ENCODE data around the gene PNKP.
A peak's percentile ranks its signal among the peaks of the same experiment; 100 is the strongest.

Gene PNKP

DNA sequence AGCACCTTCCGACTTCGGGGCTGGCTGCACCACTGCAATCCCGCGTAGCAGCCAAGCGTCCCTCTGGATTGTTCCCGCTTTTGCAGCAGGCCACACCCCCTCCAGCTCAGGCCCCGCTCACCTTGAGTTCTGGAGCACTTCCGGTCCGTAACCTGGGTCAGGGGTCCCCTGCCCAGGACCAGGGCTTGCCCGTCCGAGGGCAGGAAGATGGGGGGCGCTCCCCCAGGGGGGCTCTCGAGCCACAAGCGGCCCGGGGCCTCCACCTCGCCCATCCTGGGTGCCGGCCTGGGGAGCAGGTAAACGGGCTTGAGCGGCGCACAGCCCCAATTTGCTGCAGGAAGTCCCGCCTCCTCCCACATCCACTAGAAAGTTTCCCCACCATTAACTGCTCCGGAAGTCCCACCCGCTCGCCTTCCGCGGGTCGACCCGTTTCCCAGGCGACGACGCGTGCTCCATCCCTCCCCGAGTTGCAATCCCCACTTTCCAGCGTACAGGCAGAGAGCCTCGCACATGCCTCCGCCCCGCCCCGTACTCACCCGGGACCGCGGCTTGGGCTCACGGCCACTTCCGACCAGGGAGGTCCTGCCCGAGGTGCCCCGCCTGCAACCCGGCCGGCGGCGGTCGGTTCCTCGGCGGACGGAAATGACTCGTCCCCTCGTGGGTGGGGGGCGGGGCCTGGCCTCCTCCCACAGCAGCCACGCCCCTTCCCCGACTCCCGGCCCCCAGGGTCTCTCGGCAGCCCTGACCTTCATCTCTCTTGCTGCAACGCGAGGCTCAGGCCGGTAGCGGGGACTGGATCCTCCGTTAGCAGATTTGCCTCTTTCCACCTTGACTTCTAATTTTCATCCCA lies at the start of gene PNKP:
Gene PNKP (minus strand): TSS at position 644 of the 850 bp plus-strand sequence. CDS start 372 bp downstream, at position 272.
- H3K4me1 Mint-ChIP-seq = peaks cover 49% of the 10 kb centered on the region

DNA sequence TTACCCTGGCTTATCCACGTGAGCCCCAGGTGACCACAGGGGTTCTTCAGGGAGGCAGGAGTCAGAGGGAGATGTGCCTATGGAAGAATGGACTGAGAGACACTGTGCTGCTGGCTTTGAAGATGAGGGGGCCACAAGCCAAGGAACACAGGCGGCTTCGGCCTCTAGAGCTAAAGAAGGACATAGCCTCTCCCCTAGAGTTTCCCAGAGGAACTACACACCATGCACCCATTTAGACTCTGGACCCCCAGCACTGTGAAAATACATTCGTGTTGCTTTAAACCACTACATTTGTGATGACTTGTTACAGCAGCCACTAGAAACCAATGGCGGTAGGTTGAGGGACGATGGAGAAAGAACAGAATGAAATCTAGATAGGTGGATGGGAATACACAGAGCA lies 47.9 kb upstream of the PNKP start:
- Mint-ChIP-seq H3K4me1 (peaks cover 83% of the 10 kb centered on the region), H3K27me3 (no peaks in the 10 kb centered on the region), H3K27ac (peak overlapping the region in 1 of 2 donors; percentile 69), H3K9me3 (no peaks in the 10 kb centered on the region), H3K4me3 (no peak overlapping the region)
- DNase-seq (no peak), ATAC-seq (no peak)

More for the DNA sequence above, at the start of gene PNKP:
- peak within 1 kb of the TSS; percentile 95 to 97 for H3K27ac Mint-ChIP-seq
- no peaks in the 10 kb centered on the region for H3K9me3 Mint-ChIP-seq
- H3K27me3 Mint-ChIP-seq = no peaks in the 10 kb centered on the region
- no peak within 1 kb of the TSS for H3K4me3 Mint-ChIP-seq
- ATAC-seq = peak; percentile 66
- peak; percentile 92 to 96 for DNase-seq

DNA sequence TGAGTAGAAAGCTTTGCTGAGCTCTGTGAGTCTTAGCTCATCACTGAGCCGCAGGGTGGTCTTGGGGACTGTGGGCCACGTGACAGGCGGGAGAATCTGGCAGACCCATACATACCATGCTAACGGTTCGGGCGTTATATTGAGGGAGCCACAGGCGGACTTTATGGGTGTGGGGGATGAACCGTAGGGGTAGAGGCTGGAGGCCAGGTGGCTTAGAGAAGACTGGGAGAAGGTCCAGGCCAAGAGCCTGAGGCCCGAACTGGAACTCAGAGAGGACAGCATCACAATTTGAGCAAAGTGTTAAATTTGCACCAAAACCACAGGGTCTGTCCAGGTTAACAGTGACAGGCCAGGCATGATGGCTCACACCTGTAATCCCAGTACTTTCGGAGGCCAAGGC lies 46.3 kb upstream of the PNKP start:
- peak overlapping the region; percentile 8 to 89 for H3K27ac Mint-ChIP-seq
- no peak for DNase-seq

DNA sequence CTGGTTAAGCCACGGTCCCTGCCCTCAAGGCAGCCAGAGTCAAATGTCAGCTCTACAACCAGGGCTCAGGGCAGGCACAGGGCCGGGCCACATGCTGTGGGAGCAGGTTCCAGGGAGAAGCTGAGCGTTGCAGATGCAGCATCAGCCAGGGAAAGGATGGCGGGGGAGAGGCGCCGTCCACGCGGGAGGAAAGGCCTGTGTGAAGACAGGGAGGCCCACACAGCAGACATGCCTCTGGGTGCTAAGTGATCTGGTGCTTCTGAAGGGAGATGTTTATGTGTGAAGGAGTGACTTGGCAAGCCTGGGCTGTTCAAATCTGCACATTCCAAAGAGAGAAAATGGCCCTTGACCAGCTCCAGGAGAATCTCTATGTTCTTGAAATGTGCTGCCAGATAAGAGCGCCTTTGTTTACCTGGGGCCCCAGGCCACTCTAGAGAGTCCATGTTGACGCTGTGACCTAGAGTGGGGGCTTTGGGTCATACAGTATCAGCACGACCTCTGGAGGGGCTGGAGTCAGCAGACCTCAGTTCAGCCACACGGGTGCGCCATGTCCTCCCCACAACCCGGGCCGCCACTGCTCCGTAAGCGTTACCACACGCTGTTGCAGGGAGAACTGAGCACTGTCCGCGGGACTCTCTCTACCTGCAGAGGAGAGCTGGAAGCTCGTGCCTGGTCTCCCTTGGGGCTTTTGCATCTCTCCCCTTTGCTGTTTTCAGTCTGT lies 45.7 kb upstream of the PNKP start:
- Mint-ChIP-seq H3K9me3 (no peaks in the 10 kb centered on the region), H3K27me3 (no peaks in the 10 kb centered on the region), H3K4me3 (no peak overlapping the region), H3K27ac (peak overlapping the region in 1 of 2 donors; percentile 89), H3K4me1 (peaks cover 76% of the 10 kb centered on the region)
- DNase-seq (no peak), ATAC-seq (no peak)

More for the DNA sequence above, 46.3 kb upstream of the PNKP start:
- ATAC-seq = no peak
- H3K4me1 Mint-ChIP-seq = peaks cover 75% of the 10 kb centered on the region
- H3K4me3 Mint-ChIP-seq = peak overlapping the region in 1 of 2 donors; percentile 9
- H3K9me3 Mint-ChIP-seq = no peaks in the 10 kb centered on the region
- H3K27me3 Mint-ChIP-seq = no peaks in the 10 kb centered on the region

DNA sequence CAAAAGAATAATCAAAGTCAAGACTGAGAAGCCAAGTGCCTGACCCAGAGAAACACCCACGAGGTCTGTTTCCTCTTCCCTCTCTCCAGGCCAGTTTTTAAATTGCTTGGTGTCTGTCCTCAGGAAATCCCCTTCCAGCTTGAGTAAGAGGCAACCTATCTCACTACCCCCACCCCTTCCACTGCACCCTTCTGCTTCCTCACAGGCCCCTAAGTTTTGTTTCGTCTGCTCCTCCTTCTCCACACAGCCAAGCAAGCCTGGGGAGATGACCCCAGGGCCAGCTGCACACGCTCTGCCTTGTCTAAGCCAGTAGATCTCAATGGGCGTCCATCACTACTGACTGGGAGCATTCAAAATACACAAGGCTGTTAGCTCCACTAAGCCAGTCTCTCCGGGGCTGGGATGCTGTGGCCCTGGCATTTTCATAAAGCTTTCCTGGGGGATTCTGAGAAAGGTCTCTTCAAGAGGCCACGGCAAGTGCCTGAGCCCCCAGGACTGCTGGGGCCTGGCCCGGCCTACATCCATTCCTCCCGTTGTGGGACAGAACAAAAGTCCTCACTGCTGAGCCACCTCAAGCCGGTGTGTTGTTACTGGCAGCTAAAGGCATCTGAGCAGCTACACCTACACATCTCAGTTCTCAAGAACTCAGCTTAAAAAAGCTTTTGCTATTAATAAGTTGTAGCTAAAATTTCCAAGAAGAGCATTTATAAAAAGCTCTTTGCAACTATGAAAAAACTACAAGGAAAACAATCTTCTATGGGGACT lies 44.2 kb upstream of the PNKP start:
- no peaks in the 10 kb centered on the region for H3K27me3 Mint-ChIP-seq
- peak overlapping the region; percentile 70 to 79 for H3K4me3 Mint-ChIP-seq
- peak; percentile 91 for ATAC-seq
- peak in 1 of 2 donors; percentile 50 for DNase-seq
- no peaks in the 10 kb centered on the region for H3K9me3 Mint-ChIP-seq
- peak overlapping the region; percentile 91 to 97 for H3K27ac Mint-ChIP-seq
- peaks cover 81% of the 10 kb centered on the region for H3K4me1 Mint-ChIP-seq

DNA sequence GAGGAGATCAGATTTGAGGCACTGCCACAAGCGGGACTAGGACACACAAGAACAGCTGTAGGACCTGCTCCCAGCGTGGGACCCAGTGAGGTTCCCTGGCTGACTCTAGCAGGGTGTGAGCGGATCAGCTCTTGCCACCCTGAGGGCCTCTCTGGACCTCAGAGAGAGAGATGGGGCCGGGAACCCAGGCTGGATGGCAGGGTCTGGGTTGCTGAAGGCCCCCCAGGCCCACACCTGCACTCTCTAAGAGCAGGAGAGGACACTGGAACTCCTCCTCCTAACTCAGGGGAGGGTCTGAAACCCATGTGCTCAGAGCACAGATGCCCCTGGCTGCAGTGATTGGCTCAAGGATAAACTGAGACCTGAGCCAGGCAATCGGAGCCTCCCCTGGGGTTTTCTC lies 42.8 kb upstream of the PNKP start:
- Mint-ChIP-seq H3K27me3 (no peaks in the 10 kb centered on the region), H3K27ac (no peak overlapping the region), H3K4me1 (peaks cover 78% of the 10 kb centered on the region), H3K9me3 (no peaks in the 10 kb centered on the region), H3K4me3 (no peak overlapping the region)
- DNase-seq (no peak), ATAC-seq (no peak)

DNA sequence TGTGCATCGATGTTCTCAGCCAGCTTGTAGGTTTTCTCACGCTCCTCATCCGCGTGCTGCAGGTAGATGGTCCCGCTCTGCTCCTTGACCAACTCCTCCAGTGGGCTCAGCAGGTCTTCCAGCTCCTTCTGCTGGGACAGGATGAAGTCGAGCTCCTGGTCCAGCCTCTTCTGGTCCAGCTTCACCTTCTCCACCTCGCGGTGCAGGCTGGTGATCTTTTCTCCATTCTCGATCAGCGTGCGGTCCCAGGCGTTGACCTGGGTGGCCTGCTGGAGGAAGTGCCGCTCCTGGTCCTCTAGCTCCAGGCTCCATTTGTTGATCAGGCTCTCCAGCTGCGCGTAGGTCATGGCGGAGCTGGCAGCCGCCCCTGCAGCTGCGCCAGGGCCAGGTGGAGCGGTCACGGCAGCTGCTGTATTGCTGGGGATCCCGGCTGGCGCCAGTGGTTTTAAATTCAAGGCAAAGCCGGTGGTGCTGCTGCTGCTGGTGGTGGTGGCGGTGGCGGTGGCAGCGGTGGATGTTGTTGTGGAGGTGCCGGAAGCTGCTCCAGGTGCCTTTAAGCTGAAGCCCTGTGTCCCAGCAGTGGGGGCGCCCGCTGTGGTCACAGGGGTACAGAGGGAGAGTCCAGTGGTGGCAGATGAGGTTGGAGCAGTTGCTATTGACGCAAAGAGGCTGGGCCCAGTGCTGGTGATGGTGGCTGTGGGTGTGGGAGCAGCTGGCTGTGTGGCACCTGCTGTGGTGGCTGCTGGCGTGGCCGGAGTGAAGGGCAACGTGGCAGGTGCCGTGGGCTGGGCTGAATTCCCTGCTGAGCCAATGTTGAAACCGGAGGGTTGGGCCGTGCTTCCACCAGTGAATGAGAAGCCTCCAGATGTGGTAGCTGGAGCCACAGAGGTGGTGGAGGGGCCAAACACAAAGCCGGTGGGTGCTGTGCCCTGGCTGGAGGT lies 41.4 kb upstream of the PNKP start:
- Mint-ChIP-seq H3K4me3 (no peak overlapping the region), H3K4me1 (peaks cover 73% of the 10 kb centered on the region), H3K27me3 (no peaks in the 10 kb centered on the region), H3K9me3 (no peaks in the 10 kb centered on the region), H3K27ac (peak overlapping the region in 1 of 2 donors; percentile 91)
- no peak for ATAC-seq
- no peak for DNase-seq

DNA sequence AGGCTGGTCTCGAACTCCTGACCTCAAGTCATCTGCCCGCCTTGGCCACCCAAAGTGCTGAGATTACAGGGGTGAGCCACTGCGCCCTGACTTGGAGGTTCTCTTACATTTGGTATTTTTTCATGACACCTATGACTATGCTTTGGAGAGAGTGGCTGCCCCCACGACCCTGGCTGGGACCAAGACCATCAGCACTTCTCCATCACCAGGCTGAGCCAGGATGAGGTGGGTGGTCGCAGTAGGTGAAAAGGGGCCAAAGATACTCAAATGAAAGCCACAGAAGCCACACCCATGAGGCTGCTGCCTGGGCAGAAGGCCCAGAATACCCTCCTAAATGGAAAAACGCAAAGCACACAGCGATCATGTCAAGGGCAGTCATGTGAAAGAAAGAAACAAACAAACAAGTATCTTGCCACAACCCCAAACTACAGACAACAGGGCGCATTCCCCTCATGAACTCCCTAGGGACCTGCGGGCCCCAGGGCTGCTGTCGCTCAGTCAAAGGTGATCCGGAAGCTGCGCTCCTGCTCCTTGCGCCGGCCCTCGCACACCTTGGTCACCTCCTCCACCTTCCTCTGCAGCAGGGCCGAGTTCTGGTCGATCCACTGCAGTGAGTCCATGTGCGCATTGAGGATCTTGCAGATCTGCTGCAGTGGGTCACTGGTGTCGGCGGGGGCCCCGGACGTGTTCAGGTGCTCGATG lies 40.5 kb upstream of the PNKP start:
- peaks cover 73% of the 10 kb centered on the region for H3K4me1 Mint-ChIP-seq
- peak overlapping the region; percentile 8 to 91 for H3K27ac Mint-ChIP-seq
- no peaks in the 10 kb centered on the region for H3K27me3 Mint-ChIP-seq
- ATAC-seq = no peak
- no peak for DNase-seq
- no peaks in the 10 kb centered on the region for H3K9me3 Mint-ChIP-seq
- peak overlapping the region in 1 of 2 donors; percentile 18 for H3K4me3 Mint-ChIP-seq

DNA sequence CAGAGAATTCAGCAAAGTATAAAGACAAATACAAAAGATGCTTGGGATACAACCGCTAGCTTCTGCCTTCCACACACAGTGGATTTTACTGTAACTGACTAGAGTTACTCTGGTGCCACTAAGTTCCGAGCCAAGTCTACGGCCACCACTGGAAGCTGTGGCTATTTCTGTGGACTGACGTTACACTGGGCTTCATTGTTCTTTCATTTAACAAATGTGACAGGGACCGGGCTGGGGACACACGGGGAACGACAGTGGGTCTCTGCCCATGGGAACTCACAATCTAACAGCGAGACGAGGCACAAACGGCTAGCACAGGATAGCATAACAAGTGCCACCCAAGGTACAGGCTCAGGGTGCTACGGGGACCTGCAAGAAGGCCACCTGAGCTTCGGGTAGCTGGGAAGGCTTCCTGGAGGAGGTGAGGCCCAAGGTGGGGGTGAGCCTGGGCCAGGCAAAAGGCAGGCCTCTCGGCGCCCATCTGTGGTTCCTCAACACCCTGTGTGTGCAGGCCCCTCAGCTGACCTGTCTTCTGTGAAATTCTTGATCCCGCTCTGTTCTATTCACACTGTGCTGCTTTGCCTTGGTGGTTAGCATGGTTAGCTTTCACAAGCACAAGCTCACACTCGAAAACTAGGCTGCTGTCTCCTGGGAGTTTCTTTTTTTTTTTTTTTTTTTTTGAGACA lies 39.6 kb upstream of the PNKP start:
- no peak for DNase-seq
- ATAC-seq = no peak
- peak overlapping the region; percentile 71 to 85 for H3K27ac Mint-ChIP-seq
- H3K9me3 Mint-ChIP-seq = no peaks in the 10 kb centered on the region
- no peak overlapping the region for H3K4me3 Mint-ChIP-seq
- H3K4me1 Mint-ChIP-seq = peaks cover 70% of the 10 kb centered on the region
- H3K27me3 Mint-ChIP-seq = no peaks in the 10 kb centered on the region

DNA sequence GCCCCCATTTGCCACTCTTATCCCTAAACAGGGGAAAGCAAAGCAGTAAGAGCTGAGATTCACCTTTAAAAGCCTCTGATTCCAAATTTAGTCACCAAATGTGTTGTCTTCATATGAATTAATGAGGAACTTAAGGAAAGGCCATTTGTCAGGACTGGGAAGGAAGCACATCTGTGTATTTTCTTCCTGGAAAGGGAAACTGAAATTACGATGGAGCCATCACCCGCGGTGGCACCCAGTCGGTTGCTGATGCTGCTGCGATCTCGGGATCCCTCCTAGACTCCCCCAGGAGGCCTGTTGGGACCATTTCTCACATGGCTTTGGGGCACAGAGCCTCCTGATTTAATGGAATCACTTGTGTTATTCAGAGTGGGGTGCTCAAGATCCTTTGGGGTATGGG lies 36.8 kb upstream of the PNKP start:
- H3K9me3 Mint-ChIP-seq = no peaks in the 10 kb centered on the region
- no peak overlapping the region for H3K27ac Mint-ChIP-seq
- H3K4me3 Mint-ChIP-seq = peak overlapping the region; percentile 17 to 48
- no peaks in the 10 kb centered on the region for H3K27me3 Mint-ChIP-seq
- peaks cover 80% of the 10 kb centered on the region for H3K4me1 Mint-ChIP-seq
- DNase-seq (no peak), ATAC-seq (no peak)

DNA sequence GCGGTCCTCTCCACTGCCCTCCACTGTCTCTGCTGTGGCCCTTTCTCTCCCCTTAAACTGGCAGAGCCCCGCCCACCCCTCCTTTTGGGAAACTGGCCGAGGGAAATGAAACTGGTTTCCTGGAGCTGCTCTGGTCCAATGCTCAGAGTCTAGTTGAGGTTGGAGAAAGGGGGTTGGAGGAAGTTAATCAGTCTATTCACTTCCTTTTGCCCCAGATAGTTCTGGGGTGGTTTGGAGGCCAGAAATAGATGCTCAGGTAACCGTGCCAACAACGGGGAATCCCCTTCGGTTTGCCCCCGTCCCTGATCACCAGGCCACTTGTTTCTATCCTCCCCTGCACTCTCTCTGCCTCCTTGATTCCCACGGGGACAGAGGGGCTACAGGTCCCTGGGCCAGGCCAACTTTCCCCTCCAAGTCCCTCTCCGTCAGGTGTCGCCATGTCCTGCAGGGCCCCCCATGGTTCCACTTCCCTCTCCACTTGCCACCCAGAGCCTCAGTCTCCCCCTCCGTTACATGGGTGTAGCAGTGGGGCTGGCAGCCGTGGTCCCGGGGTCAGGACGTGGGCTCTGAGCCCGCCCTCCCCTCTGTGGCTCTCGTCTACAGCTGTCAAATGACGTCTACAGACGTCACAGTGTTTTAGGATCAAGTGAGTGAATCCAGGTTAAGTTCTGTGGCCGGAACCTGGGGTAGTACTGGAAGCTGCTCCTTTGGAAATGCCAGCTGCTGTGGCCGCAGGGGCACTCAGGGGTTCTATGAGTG lies 29.7 kb upstream of the PNKP start, which contains the start of gene IL4I1:
Gene IL4I1 (minus strand): TSS at position 25 of the 759 bp plus-strand sequence. CDS start 727 bp downstream, outside the sequence.
- Mint-ChIP-seq H3K9me3 (no peaks in the 10 kb centered on the region), H3K27ac (peak within 1 kb of the TSS; percentile 83 to 95), H3K4me1 (peaks cover 86% of the 10 kb centered on the region), H3K4me3 (peak within 1 kb of the TSS; percentile 78 to 81), H3K27me3 (no peaks in the 10 kb centered on the region)
- DNase-seq = peak; percentile 76 to 86
- ATAC-seq = peak; percentile 84

DNA sequence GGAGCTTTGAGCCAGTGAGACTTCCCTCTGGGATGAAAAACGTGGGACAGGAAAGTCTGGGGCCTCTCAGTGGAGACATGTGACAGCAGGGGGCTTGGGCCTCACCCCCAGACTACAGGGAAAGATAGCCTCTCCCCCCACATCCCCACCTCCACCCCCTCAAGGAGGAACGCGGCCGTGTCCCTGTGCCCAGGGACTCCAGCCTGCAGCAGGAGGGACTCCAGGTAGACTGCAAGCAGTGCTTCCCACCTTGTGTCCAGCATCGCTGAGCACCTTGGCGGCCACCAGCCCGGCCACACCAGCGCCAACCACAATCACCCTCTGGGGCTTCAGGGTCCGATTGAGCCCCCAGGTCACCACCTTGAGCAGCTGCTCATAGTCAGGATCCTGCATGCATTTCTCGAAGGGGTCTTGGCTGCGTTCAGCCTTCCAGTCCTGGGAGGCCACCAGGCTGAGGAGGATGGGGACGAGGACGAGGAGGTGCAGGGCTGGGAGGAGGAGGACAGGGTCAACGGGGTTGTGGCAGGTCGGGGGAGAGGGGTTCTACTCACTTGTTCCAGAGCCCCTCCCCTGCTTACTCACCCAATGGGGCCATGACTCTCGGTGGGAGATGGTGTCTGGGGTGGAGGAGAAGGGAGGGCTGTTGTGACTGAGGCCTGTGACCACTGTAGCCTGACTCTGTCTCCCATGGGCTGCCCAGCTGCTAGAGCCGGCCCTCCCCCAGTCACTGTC lies 28.4 kb upstream of the PNKP start:
- H3K9me3 Mint-ChIP-seq = no peaks in the 10 kb centered on the region
- H3K27ac Mint-ChIP-seq = peak overlapping the region in 1 of 2 donors; percentile 83
- ATAC-seq (no peak), DNase-seq (peak in 1 of 2 donors; percentile 47)
- H3K27me3 Mint-ChIP-seq = no peaks in the 10 kb centered on the region
- H3K4me3 Mint-ChIP-seq = peak overlapping the region; percentile 78 to 81
- peaks cover 83% of the 10 kb centered on the region for H3K4me1 Mint-ChIP-seq

Measured in stimulated activated naive CD8-positive, alpha-beta T cell treated with anti-CD3 and anti-CD28 coated beads, Interleukin-15, amount 100 ng/mL, for 72 hours (primary cell).